NCI-H82 treated with DMSO at 0.1 percent for 48 hours (cell line): ENCODE measurements around the gene FHIT.
"Not testable (repeated sequence)": the region's sequence is repeated elsewhere in the genome, so short reads cannot be mapped to it uniquely, and the experiment has no call there.

Experiments used
- DNase-seq: peaks from one replicate; lab custom pipeline; 2025; ENCODE audit not compliant: unreplicated experiment; lab: John Stamatoyannopoulos, UW

Gene FHIT

DNA sequence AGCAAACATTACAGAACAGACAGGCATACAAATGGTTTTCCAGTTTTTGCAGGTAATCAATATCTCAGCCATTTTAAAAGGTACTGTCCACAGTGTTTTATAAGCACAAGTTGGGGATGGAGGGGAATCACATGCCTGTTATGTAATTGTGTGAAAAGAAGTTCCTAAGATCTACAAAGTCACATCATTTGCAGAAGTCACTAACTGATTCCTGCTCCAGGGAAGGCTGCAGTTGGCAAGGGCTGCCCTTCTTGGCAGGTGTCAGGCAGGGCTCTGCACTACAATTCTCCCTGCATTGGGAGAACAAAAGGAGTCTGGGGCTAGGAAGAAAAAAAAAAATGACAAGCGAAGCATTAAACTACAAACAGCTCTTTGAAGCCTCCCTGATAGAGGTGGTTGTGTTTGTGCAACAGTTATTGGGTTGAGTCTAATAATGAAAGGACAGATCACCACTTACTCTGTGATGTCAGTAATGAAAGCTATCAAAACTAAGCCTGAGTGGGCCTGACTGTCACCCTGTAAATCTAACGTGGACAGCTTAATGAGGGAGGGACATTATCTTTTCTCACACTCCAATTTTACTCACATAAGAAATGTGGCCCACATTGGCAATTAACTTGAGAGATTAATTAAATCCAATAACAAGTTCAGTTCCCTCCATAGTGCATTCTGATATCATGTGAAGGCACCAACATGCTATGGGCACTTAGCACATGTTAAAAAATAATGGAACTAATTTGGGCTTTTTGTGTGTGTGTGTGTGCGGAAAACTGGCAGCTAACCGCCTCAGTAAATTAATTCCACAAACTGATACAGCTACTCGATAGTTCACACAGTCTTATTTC, 242.9 kb downstream of the FHIT start:
- DNase-seq = peak; percentile 0

GRCh38 chr3:61005591-61005990, 245.7 kb downstream of the FHIT start:
- no peak for DNase-seq

- DNase-seq = no peak
Measured at GRCh38 chr3:60998858-60999257, 252.4 kb downstream of the FHIT start.

GRCh38 chr3:60992395-60992794, 258.9 kb downstream of the FHIT start:
- DNase-seq = no peak

- DNase-seq = no peak
Measured at GRCh38 chr3:60990442-60990730, 260.9 kb downstream of the FHIT start.

GRCh38 chr3:60989626-60990441, 261.4 kb downstream of the FHIT start:
- DNase-seq = no peak

DNA sequence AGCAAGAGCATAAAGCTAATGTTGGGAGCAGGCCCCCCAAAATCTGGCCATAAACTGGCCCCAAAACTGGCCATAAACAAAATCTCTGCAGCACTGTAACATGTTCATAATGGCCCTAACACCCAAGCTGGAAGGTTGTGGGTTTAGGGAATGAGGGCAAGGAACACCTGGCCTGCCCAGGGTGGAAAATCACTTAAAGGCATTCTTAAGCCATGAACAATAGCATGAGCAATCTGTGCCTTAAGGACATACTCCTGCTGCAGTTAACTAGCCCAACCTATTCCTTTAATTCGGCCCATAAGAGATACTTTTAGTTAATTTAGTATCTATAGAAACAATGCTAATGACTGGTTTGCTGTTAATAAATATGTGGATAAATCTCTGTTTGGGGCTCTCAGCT, 264.1 kb downstream of the FHIT start:
- DNase-seq = not testable (repeated sequence)

GRCh38 chr3:60986552-60986951, 264.7 kb downstream of the FHIT start:
- no peak for DNase-seq

GRCh38 chr3:60983906-60984305, 267.3 kb downstream of the FHIT start:
- no peak for DNase-seq

GRCh38 chr3:60980342-60980692, 270.9 kb downstream of the FHIT start:
- no peak for DNase-seq

DNA sequence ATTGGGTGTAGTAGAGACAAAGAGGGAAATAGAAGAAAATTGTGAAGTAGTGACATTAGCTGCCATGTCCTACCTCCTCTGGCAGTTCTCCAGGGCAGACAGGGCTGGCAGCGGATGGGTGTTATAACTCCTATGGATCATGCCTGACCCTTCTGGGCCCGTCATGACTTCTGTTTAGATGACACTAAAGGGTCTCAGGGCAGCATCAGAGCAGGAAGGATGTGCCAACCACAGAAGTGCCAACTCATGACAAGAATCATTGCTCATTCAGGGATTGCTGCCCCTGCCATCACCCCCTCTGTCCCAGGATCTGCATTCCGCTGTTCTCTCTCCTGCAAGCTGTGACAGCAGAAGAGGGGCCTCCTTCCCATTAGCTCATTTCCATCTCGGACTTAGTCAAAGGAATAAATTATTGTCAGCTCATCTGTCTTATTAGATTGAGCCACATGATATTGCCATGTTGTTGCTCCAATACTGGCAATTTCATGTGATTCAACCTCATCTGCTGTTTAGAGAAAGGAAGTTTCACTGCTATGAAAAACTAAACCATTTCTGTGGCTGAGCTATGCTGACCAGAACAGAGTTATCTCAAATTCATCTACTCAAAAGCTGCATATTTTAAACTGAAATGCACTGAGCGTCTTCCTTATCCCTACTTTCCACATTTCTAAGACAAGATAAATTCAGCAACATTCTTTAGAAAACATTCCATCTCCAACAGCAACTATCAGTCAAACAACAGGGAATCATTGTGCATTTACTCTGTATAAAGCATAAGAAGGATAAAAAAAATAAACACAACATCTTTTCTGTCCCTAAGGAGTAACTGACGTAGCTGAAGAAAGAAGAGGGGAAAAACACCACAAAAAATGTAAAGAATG, 271.6 kb downstream of the FHIT start:
- no peak for DNase-seq

- no peak for DNase-seq
Measured at GRCh38 chr3:60973321-60973720, 277.9 kb downstream of the FHIT start.

DNA sequence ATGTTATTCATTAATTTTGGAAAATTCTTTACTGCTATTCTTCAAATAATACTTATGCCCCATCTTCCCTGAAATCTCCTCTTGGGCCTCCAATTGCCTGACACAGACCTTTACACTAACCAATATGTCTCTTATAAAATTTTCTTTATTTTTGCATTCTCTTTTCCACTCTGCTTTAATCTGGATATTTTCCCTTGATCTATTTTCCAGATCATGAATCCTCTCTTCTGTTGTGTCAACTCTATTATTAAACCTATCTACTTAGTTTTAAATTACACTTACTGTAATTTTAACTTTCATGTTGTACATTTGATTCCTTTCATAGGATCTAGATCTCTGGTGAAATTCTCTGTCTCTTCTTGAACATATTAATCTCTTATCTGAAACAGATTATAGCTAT, 278.7 kb downstream of the FHIT start:
- DNase-seq = no peak

- DNase-seq = no peak
Measured at GRCh38 chr3:60970850-60971249, 280.4 kb downstream of the FHIT start.

- DNase-seq = no peak
Measured at GRCh38 chr3:60967141-60967540, 284.1 kb downstream of the FHIT start.

DNA sequence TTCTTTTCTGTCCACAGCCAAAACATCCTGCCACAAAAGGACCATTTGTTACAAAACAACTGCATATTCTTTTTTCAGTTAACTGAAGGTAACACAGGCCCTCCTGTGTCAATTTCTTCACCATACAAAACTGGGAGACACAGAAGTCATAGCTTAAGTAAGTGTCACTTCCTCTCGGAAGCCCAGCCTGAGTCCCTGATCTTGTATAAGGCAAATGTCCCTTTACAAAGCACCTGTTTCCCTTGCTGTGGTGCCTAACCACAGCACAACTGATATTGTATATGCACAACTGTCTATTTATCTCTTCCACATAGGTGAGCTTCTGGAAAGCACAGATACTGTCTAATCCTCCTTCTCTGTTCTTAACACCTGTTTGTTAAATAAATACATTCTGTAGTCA, 293.7 kb downstream of the FHIT start:
- DNase-seq = no peak

DNA sequence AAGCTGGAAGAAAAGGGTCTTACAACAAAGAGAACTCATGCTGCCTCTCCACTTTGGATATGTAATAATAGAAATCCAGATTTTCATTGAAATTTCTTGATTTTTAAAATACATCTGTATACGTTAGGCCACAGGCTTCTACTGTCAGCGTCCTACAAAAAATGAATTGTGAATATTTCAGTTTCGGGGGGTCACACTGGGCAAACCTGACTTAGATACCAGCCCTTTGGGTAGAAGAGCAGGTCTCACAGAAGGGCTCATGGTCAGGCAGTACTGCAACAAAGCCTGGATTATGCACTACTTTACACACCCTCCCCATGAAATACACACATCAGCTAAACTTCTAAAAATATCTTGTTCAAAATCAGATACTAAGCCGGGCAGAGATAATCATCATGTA, 294.5 kb downstream of the FHIT start:
- DNase-seq = no peak

GRCh38 chr3:60955034-60955433, 296.2 kb downstream of the FHIT start:
- no peak for DNase-seq

DNA sequence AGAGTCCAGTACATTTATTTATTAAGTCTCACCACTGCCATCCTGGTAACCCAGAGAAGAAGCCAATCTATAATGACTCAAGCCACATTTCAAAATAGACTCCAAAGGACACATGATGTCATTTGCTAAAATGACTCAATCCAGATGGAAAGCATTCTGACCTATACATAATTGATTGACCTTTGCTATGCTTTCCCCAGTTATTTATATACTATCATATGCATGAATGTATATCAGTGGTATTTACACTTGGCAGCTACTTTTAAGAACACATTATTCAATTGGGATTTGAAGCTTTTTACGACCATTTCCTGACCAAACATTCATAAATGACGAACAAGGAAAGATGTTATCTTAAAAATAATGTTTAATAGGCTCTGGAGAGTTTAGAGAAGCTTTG, 297.2 kb downstream of the FHIT start:
- DNase-seq = no peak

DNA sequence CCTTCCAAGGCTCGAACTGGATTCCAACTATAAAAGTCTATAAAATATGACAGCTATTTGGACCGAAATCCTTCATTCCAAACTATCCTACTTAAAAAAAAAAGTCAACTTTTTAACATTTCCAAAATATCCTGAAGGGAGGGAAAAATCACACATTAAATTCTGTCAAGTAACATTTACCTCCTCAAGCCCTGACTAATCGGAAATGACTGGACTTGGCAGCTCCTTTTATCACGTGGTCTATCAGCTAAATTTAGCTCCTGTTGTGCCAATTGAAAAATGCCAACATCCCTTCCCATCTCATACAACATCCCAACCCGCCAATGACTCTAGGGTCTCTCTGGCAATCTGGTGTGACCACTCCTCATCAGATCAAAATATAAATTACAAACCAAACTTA, 297.9 kb downstream of the FHIT start:
- DNase-seq = no peak

DNA sequence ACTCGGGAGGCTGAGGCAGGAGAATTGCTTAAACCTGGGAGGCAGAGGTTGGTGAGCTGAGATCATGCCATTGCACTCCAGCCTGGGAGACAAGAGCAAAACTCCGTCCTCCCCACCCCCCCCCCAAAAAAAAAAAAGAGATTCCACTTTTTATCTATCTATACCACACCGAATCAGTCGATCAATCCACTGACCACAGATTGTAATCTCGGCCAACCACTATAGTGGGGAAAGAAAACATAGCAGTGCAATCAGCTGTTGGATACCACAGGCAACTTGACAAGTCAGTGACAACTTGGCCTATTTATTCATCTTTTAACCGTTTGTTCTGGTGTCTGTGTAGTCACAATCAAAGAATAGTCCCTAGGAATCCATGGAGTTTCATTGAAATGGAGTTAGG, 299.2 kb downstream of the FHIT start:
- no peak for DNase-seq

- DNase-seq = no peak
Measured at GRCh38 chr3:60949146-60949545, 302.1 kb downstream of the FHIT start.
